ENCODE measurements around the gene ATRNL1. TPM values are rescaled to one million over a fixed set of nuclear protein-coding genes. Genes with fewer than 3 reads are reported as not detected.

Gene ATRNL1
- polyA plus RNA-seq, 1 donor from 2014 or later: 47.8 TPM

GRCh38 chr10:115951242-115951641 is 858.1 kb downstream of the ATRNL1 start:
- Histone ChIP-seq H3K27ac (ENCODE audit: low read length) (no peak overlapping the region), H4K20me1 (ENCODE audit: insufficient read depth) (no peaks in the 10 kb centered on the region), H3F3A (ENCODE audit: insufficient read depth, low read length, poor library complexity, severe bottlenecking) (no peaks in the 10 kb centered on the region), H3K9me3 (ENCODE audit: low read length) (no peaks in the 10 kb centered on the region), H3K9me2 (ENCODE audit: insufficient read depth, low read length) (no peaks in the 10 kb centered on the region), H3K4me2 (ENCODE audit: low read length) (no peak overlapping the region), H2AFZ (ENCODE audit: low read depth, low read length) (no peak overlapping the region), H3K4me3 (ENCODE audit: low read length) (no peak overlapping the region), H3K36me3 (ENCODE audit: insufficient read depth, low read length) (no peaks in the 10 kb centered on the region), H3K27me3 (ENCODE audit: insufficient read depth, low read depth, low read length) (no peaks in the 10 kb centered on the region), H3K9ac (ENCODE audit: low read length) (no peak overlapping the region), H3K79me2 (replicated peaks; ENCODE audit: insufficient read depth, low read length) (no peaks in the 10 kb centered on the region)
- TF ChIP-seq REST (IDR thresholded peaks at IDR 0.05; ENCODE audit: borderline replicate concordance): no peak
- TF ChIP-seq RAD21 (conservative IDR thresholded peaks at IDR 0.05): no peak
- no peak for TF ChIP-seq CTCF (IDR thresholded peaks at IDR 0.05; ENCODE audit: poor library complexity, severe bottlenecking)
- no peak for TF ChIP-seq EZH2 (IDR thresholded peaks at IDR 0.05; ENCODE audit: borderline replicate concordance, insufficient read depth, low read length, poor library complexity, severe bottlenecking)
- no peak for TF ChIP-seq EP300 (conservative IDR thresholded peaks at IDR 0.05; ENCODE audit: poor library complexity, severe bottlenecking)
- no peak for TF ChIP-seq MXI1 (conservative IDR thresholded peaks at IDR 0.05; ENCODE audit: poor library complexity, severe bottlenecking)
- no peak for TF ChIP-seq SMC3 (conservative IDR thresholded peaks at IDR 0.05; ENCODE audit: poor library complexity)
- TF ChIP-seq TAF1 (IDR thresholded peaks at IDR 0.05; ENCODE audit: low read depth): no peak
- no peak for TF ChIP-seq POLR2AphosphoS5 (IDR thresholded peaks at IDR 0.05)

- no peaks in the 10 kb centered on the region for H3K9me3 ChIP-seq (ENCODE audit: low read length)
- no peak overlapping the region for H3K4me3 ChIP-seq (ENCODE audit: low read length)
- H3F3A ChIP-seq (ENCODE audit: insufficient read depth, low read length, poor library complexity, severe bottlenecking): no peaks in the 10 kb centered on the region
- no peak overlapping the region for H2AFZ ChIP-seq (ENCODE audit: low read depth, low read length)
- H3K4me2 ChIP-seq (ENCODE audit: low read length): no peak overlapping the region
- H3K27ac ChIP-seq (ENCODE audit: low read length): no peak overlapping the region
- H3K79me2 ChIP-seq (replicated peaks; ENCODE audit: insufficient read depth, low read length): no peaks in the 10 kb centered on the region
- no peaks in the 10 kb centered on the region for H3K9me2 ChIP-seq (ENCODE audit: insufficient read depth, low read length)
- no peak overlapping the region for H3K9ac ChIP-seq (ENCODE audit: low read length)
- H3K27me3 ChIP-seq (ENCODE audit: insufficient read depth, low read depth, low read length): no peaks in the 10 kb centered on the region
- TF ChIP-seq TAF1 (IDR thresholded peaks at IDR 0.05; ENCODE audit: low read depth) (no peak), EZH2 (IDR thresholded peaks at IDR 0.05; ENCODE audit: borderline replicate concordance, insufficient read depth, low read length, poor library complexity, severe bottlenecking) (no peak), POLR2AphosphoS5 (IDR thresholded peaks at IDR 0.05) (no peak), REST (IDR thresholded peaks at IDR 0.05; ENCODE audit: borderline replicate concordance) (no peak), SMC3 (conservative IDR thresholded peaks at IDR 0.05; ENCODE audit: poor library complexity) (no peak), EP300 (conservative IDR thresholded peaks at IDR 0.05; ENCODE audit: poor library complexity, severe bottlenecking) (no peak), CTCF (IDR thresholded peaks at IDR 0.05; ENCODE audit: poor library complexity, severe bottlenecking) (no peak), MXI1 (conservative IDR thresholded peaks at IDR 0.05; ENCODE audit: poor library complexity, severe bottlenecking) (no peak), RAD21 (conservative IDR thresholded peaks at IDR 0.05) (no peak)
- H4K20me1 ChIP-seq (ENCODE audit: insufficient read depth): no peaks in the 10 kb centered on the region
- H3K36me3 ChIP-seq (ENCODE audit: insufficient read depth, low read length): no peaks in the 10 kb centered on the region
Observed at GRCh38 chr10:115953281-115953680, 860.1 kb downstream of the ATRNL1 start.
